ENCODE measurements around the gene EXOC6.
A peak's percentile ranks its signal among the peaks of the same experiment; 100 is the strongest.
"Not testable (repeated sequence)": the region's sequence is repeated elsewhere in the genome, so short reads cannot be mapped to it uniquely, and the experiment has no call there.

Gene EXOC6

GRCh38 chr10:93081834-93082233 is 233.5 kb downstream of the EXOC6 start:
- DNase-seq = peak; percentile 57

DNA sequence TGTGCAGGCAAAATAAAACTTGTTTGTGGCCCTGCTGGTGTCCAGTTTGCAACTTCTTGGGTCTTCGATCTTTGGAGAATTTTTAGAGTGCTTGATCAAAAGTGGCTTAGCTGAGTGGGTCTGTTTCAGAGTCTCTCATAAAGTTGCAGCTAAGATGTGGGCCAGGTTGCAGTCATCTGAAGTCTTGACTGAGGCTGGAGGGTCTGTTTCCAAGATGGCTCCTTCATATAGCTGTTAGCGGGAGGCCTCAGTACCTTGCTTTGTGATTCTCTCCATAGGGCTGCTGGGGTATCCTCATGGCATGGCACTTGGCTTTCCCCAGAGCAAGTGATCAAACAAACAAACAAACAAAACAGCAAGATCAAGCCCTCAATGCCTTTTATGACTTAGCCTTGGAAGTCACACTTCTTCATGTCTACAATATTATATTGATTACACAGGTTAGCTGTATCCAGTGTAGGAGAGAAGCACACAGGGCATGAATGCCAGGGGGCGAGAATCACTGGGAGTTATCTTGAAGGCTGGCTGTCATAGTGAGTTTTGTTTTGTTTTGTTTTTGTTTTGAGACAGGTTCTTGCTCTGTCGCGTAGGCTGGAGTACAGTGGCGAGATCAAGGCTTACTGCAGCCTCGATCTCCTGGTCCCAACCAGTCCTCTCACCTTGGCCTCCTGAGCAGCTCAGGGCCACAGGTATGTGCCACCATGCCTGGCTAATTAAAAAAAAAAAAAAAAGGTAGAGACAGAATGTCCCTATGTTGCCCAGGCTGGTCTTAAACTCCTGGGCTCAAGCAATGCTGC is 235.6 kb downstream of the EXOC6 start:
- DNase-seq = no peak

- DNase-seq = no peak
Measured at GRCh38 chr10:93085272-93085859, 237.0 kb downstream of the EXOC6 start.

DNA sequence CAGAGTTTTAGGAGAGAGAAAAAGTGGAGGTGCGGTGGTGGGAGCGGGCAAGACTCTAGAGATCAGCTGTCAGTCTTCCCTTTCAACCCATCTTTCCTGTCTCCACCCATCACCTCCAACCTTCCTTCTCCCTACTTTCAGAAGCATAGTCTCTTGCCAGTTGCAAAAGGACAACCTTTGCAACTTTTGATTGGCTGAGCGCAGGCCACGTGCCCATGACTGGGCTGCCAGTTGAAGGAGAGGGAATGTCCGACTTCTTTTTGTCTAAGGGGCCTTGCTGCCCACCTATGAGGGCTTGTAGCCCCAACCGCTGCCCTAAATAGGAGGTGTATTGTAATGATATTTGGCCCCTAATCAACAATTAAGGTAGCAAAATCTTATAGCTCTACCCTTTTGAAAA is 238.0 kb downstream of the EXOC6 start:
- DNase-seq = no peak

GRCh38 chr10:93087846-93088245 is 239.5 kb downstream of the EXOC6 start:
- DNase-seq = no peak

- DNase-seq = no peak
Measured at GRCh38 chr10:93088466-93088865, 240.1 kb downstream of the EXOC6 start.

- no peak for DNase-seq
Measured at GRCh38 chr10:93090619-93091018, 242.3 kb downstream of the EXOC6 start.

DNA sequence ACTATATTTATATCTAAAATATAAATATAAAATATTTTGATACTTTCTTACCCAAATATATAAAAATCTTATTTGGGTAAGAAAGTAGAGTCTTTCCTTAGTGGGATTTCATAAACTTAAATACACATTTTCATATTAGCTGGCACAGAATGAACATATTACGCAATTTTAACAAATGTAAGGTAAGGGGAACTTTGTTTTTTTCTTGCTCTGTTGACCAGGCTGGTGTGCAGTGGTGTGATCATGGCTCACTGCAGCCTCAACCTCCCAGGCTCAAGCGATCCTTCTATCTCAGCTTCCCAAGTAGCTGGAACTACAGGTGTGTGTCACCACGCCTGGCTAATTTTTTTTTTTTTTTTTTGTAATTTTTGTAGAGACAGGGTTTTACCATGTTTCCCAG is 243.6 kb downstream of the EXOC6 start:
- DNase-seq = no peak

GRCh38 chr10:93095225-93095624 is 246.9 kb downstream of the EXOC6 start:
- DNase-seq = no peak

- DNase-seq = no peak
Measured at GRCh38 chr10:93096901-93097300, 248.6 kb downstream of the EXOC6 start.

DNA sequence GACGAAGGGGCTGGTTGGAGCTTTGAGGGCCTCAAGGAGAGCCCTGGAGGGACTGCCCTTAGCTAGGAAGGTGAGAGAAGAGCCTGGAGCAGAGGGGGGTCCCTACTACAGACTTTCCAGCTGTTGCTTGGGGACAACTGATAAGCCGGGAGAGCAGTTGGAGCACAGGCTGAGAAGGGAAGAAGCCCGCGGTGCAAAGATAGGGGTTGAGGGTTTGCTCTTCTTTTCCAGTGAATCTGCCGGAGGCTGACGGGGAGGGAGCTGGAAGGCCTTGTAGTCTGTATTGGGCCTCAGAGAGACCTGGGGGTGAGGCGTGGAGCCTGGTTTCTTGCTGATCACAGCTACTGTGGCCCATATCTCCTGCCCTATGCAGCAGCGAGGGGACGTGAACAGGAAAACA is 249.1 kb downstream of the EXOC6 start:
- no peak for DNase-seq

DNA sequence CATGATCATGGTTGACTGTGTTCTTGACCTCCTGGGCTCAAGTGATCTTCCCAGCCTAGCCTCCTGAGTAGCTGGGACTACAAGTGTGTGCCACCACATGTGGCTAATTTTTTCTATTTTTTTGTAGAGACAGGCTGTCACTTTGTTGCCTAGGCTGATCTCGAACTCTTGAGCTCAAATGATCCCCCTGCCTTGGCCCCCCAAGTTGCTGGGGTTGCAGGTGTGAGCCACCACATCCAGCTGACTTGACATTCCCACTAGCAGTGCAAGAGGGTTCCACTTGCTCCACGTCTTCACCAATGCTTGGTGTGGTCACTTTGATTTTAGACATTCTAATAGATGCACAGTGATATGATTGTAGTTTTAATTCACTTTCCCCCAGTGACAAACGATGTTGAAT is 250.5 kb downstream of the EXOC6 start:
- DNase-seq = no peak

- no peak for DNase-seq
Measured at GRCh38 chr10:93099670-93100069, 251.3 kb downstream of the EXOC6 start.

DNA sequence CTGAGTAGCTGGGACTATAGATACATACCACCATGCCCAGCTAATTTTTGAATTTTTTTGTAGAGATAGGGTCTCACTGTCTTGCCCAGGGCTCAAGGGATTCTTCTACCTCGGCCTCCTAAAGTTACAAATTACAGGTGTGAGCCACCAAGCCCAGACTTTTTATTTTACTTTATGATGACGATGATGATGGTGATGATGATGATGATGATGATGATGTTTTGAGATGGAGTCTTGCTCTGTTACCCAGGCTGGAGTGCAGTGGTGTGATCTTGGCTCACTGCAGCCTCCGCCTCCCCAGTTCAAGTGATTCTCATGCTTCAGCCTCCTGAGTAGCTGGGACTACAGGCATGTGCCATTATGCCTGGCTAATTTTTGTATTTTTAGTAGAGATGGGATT is 252.8 kb downstream of the EXOC6 start:
- DNase-seq = not testable (repeated sequence)

GRCh38 chr10:93103953-93104352 is 255.6 kb downstream of the EXOC6 start:
- DNase-seq = no peak

DNA sequence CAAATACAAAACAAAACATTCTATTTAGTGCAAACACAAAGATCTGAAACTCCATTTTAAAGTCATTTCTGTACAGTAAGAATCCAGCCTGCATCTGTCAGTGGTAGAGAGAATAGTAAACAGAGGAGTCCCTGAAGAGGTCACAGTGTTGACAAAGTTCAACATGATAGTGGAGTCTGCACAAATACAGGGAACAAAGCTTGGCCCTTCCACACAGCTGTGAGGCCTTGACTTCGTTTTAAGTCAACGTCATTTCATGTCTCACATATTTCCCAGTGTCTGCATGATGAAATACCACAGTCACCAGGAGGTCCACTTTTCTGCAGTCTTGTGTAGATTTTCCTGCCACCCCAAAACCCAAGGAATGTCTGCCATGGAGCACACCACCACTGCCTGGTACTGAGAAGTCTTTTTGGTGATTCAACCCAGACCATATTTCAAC is 258.3 kb downstream of the EXOC6 start:
- DNase-seq = peak; percentile 73

Data from fibroblast of skin of abdomen (primary cell).